GM10266 (cell line): Measurements from ENCODE around the gene KLHL29.

Source experiments
- DNase-seq: peaks from one replicate; pipeline ENCODE4 v3.0.0; 2012; ENCODE audit errors: extremely low spot score
- CTCF ChIP-seq: IDR thresholded peaks from 2 replicates; pipeline ENCODE4 v1.5.1; 2012; ENCODE audit warnings: mild to moderate bottlenecking, low read depth; ENCODE audit not compliant: control insufficient read depth, insufficient read depth; ENCODE audit errors: missing control alignments

The KLHL29 gene

GRCh38 chr2:23587341-23587880 lies 202.4 kb downstream of the KLHL29 start:
- TF ChIP-seq CTCF, result no peak
- no peak for DNase-seq

- no peak for TF ChIP-seq CTCF
- no peak for DNase-seq
These were observed 203.1 kb downstream of the KLHL29 start for GRCh38 chr2:23588106-23588505.

DNA sequence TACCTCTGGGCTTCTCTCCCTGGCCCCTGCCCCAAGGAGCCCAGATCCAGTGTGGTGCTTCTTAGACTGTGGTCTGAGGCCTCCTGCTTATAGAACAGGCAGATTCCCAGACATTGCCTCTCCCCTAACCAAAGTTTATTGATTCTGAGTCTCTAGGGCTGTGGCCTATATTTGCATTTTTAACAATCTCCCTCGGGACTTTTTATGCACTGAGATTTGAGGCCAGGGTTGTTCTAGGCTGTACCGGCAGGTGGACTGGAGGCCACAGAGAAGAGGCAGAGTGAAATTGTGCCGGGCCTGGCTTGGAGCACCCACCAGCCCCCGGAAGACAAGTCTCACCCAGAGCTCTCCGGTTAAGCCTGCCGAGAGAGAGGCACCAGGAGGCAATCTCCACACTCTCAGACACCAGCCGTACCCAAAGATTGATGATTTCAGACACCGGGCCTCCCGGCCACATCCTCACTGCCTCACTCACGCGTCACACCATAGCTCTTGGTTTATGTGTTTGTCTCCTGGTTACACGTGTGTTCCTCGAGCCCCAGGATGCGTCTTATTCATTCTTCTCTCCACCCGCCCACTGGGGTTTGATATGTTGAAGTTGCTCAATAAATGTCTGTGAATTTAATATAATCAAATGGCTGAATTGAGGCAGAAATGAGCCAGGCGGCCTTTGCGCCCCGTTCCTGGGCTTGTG lies 203.7 kb downstream of the KLHL29 start:
- TF ChIP-seq CTCF, result no peak
- no peak for DNase-seq

DNA sequence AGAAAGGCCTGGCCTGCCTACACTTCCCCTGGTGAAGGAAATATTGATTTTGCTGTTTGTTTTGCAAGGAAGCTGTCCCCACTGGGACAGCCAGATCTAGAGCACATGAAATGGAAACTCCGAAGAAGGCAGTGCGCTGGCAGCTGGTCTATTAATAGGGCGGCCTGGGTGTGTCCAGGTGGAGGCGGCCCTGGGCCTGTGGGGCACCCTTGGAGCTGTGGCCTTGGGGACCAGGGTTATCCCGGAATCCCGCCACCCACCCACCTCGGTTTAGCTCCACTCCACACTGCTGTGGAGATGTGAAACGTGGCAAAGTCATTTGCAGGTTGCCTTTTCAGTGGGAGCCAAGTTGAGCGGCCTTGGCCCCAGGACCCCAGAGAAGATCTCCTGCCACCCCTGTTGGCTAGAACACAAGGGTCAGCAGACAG lies 204.3 kb downstream of the KLHL29 start:
- no peak for TF ChIP-seq CTCF
- no peak for DNase-seq

- DNase-seq, result no peak
- TF ChIP-seq CTCF, result no peak
These were observed 204.8 kb downstream of the KLHL29 start for GRCh38 chr2:23589739-23590138.

DNA sequence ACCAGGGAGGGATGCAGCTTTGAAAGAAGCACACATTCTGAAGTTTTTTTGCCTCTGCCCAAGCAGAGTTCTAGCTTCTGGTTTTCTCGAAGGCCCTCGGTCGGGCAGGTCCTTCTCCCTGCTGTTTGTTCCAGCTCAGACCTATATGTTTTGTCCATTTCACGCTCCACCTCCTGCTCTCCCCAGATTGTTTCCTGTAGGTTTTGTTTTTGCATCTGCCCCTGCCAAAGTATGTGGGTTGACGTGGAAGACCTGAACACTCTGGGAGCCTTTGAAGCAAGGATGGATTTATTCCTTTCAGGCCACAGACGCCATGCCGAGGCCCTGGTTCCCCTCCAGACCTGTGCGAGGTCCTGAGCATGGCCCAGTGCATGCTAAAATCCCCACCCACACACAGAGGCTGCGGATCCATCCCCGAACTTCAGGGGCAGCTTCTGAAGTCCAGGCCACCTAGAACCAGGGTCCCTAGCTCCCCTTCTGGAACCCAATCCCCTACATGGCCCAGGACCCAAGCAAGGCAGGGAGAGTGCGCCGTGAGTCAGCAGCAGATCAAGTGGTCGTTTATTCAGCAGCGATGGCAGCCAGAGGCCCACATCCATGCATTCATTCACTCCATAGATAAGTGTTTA lies 205.4 kb downstream of the KLHL29 start:
- no peak for DNase-seq
- TF ChIP-seq CTCF, result no peak

DNA sequence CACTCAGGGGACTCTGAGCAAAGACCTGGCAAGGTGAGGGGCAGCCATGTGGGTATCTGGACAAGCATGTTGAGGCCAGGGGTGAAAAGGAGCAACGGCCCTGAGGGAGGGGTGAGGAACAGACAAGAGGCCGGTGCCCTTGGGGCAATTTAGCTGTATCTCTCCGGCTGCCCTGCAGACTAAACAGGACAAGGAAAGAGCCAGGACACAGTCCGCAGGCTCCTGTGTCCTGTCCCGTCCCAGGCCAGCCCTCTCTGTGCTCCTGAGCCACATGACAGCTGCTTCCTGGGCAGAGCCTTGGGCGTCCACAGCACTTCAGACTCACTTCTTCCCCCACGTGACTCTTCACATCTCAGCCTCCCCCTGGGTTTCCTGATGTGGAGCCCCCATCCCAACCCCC lies 206.1 kb downstream of the KLHL29 start:
- no peak for DNase-seq
- TF ChIP-seq CTCF, result no peak
